ENCODE results near the gene HDHD3.

DNA sequence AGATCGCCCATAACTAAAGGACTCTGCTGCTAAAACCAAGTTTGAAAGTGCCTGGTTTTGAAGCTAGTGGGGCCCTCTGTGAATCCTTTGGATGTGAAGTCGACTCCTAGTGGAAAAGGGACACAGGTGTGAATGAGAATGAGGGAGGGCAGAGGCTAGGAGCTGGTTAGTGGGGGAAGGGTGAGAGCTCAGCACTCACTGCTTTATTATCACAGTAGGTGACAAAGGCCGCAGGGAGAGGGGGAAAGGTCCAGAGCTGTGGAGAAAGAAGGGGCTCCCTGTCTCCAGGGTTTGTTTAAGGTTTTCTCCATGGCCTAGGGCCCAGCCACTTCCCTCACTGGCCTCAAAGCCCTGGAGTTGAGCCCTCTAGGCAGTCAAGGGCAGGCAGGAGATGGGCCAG lies 3.5 kb downstream of the HDHD3 start:
- TF ChIP-seq, protein P1, sequence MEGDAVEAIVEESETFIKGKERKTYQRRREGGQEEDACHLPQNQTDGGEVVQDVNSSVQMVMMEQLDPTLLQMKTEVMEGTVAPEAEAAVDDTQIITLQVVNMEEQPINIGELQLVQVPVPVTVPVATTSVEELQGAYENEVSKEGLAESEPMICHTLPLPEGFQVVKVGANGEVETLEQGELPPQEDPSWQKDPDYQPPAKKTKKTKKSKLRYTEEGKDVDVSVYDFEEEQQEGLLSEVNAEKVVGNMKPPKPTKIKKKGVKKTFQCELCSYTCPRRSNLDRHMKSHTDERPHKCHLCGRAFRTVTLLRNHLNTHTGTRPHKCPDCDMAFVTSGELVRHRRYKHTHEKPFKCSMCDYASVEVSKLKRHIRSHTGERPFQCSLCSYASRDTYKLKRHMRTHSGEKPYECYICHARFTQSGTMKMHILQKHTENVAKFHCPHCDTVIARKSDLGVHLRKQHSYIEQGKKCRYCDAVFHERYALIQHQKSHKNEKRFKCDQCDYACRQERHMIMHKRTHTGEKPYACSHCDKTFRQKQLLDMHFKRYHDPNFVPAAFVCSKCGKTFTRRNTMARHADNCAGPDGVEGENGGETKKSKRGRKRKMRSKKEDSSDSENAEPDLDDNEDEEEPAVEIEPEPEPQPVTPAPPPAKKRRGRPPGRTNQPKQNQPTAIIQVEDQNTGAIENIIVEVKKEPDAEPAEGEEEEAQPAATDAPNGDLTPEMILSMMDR (conservative IDR thresholded peaks at IDR 0.05 in 1 of 2, IDR thresholded peaks at IDR 0.05 in 1 of 2; ENCODE audit: extremely low read depth in 1 of 2, insufficient read depth in 1 of 2, low read depth in 1 of 2, low read length in 2 of 2) = no peak
- TF ChIP-seq EZH2 (IDR thresholded peaks at IDR 0.05; ENCODE audit: borderline replicate concordance, low read length) = no peak

All from mammary epithelial cell (primary cell).